HL-60/S4 treated with phorbol 12-myristate 13-acetate at 8.2 ng/mL for 4 days and 3 days (cell line): Measurements from ENCODE around the gene KIF16B.

Experiments used
- in situ Hi-C: fragments of 300-500 bp; cut with MboI; formaldehyde crosslinking; loops from 2 replicates; pipeline ENCODE4 v1.15.0; 2022; ENCODE audit warnings: low sequenced_read_pairs

Gene KIF16B

GRCh38 chr20:16485401-16485800 lies 87.8 kb downstream of the KIF16B start:
- in situ Hi-C loops = no loop called here

GRCh38 chr20:16483024-16483423 lies 90.2 kb downstream of the KIF16B start:
- in situ Hi-C loops = no loop called here

GRCh38 chr20:16481977-16482376 lies 91.3 kb downstream of the KIF16B start:
- in situ Hi-C loops = no loop called here

- in situ Hi-C loops = no loop called here
These were observed 93.6 kb downstream of the KIF16B start for GRCh38 chr20:16479666-16480065.

GRCh38 chr20:16477632-16478031 lies 95.6 kb downstream of the KIF16B start:
- in situ Hi-C loops = no loop called here

GRCh38 chr20:16476032-16476431 lies 97.2 kb downstream of the KIF16B start:
- in situ Hi-C loops = no loop called here

GRCh38 chr20:16475225-16475624 lies 98.0 kb downstream of the KIF16B start:
- in situ Hi-C loops = no loop called here

GRCh38 chr20:16474363-16474762 lies 98.9 kb downstream of the KIF16B start:
- in situ Hi-C loops = loop anchor here (25.0 kb wide), 1 partner anchor 112 kb away; no protein-coding TSS in a partner anchor

GRCh38 chr20:16472045-16472872 lies 101.0 kb downstream of the KIF16B start:
- in situ Hi-C loops = loop anchor here (25.0 kb wide), 1 partner anchor 110 kb away; no protein-coding TSS in a partner anchor

GRCh38 chr20:16469395-16469905 lies 103.8 kb downstream of the KIF16B start:
- in situ Hi-C loops = loop anchor here (25.0 kb wide), 1 partner anchor 107 kb away; no protein-coding TSS in a partner anchor

- in situ Hi-C loops = loop anchor here (25.0 kb wide), 1 partner anchor 100 kb away; no protein-coding TSS in a partner anchor
These were observed 110.5 kb downstream of the KIF16B start for GRCh38 chr20:16462711-16463110.

- in situ Hi-C loops = loop anchor here (25.0 kb wide), 1 partner anchor 97 kb away; no protein-coding TSS in a partner anchor
These were observed 114.1 kb downstream of the KIF16B start for GRCh38 chr20:16459019-16459700.

- in situ Hi-C loops = loop anchor here (25.0 kb wide), 1 partner anchor 95 kb away; no protein-coding TSS in a partner anchor
These were observed 115.7 kb downstream of the KIF16B start for GRCh38 chr20:16457514-16457913.

GRCh38 chr20:16455324-16455723 lies 117.9 kb downstream of the KIF16B start:
- in situ Hi-C loops = loop anchor here (25.0 kb wide), 1 partner anchor 93 kb away; no protein-coding TSS in a partner anchor

- in situ Hi-C loops = loop anchor here (25.0 kb wide), 1 partner anchor 90 kb away; no protein-coding TSS in a partner anchor
These were observed 121.3 kb downstream of the KIF16B start for GRCh38 chr20:16451982-16452381.

GRCh38 chr20:16451001-16451400 lies 122.2 kb downstream of the KIF16B start:
- in situ Hi-C loops = loop anchor here (25.0 kb wide), 1 partner anchor 89 kb away; no protein-coding TSS in a partner anchor

GRCh38 chr20:16446991-16447390 lies 126.3 kb downstream of the KIF16B start:
- in situ Hi-C loops = no loop called here

- in situ Hi-C loops = no loop called here
These were observed 127.0 kb downstream of the KIF16B start for GRCh38 chr20:16446246-16446645.

- in situ Hi-C loops = no loop called here
These were observed 127.8 kb downstream of the KIF16B start for GRCh38 chr20:16445482-16445881.

- in situ Hi-C loops = no loop called here
These were observed 129.0 kb downstream of the KIF16B start for GRCh38 chr20:16444057-16444777.
